ENCODE data around the gene IL17RC.

DNA sequence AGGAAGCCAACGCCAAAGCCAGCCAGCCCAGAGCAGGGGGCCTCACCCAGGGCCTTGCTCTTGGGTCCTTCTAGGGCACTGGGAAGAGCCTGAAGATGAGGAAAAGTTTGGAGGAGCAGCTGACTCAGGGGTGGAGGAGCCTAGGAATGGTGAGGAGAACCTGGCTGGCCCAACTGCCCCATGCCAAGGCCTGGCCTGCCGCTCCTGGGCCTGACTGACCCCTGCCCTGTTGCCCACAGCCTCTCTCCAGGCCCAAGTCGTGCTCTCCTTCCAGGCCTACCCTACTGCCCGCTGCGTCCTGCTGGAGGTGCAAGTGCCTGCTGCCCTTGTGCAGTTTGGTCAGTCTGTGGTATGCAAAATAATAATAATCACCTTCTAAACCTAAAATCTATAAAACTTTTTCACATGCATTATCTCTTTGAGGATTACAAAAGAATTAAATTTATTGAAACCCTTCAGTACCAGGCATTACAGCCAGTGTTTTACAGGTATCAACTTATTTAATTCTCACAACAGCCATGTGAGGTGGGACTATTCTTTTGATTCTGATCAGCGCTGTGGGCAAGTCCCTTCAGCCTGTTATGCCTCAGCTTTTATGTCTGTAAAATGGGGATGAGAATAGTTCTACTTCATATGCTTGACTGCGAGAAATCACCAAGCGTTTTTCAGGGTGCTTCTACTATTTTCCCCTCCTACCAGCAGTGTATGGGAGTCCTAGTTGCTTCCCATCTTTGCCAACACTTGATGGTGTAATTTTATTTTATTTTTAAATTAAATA lies 1.6 kb downstream of the IL17RC start:
- TF ChIP-seq, protein P1, sequence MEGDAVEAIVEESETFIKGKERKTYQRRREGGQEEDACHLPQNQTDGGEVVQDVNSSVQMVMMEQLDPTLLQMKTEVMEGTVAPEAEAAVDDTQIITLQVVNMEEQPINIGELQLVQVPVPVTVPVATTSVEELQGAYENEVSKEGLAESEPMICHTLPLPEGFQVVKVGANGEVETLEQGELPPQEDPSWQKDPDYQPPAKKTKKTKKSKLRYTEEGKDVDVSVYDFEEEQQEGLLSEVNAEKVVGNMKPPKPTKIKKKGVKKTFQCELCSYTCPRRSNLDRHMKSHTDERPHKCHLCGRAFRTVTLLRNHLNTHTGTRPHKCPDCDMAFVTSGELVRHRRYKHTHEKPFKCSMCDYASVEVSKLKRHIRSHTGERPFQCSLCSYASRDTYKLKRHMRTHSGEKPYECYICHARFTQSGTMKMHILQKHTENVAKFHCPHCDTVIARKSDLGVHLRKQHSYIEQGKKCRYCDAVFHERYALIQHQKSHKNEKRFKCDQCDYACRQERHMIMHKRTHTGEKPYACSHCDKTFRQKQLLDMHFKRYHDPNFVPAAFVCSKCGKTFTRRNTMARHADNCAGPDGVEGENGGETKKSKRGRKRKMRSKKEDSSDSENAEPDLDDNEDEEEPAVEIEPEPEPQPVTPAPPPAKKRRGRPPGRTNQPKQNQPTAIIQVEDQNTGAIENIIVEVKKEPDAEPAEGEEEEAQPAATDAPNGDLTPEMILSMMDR (IDR thresholded peaks at IDR 0.05) = no peak
- TF ChIP-seq EZH2 (IDR thresholded peaks at IDR 0.05) (no peak), EZH2phosphoT487 (IDR thresholded peaks at IDR 0.05) (no peak)
